HG03378 (cell line): ENCODE results near the gene FKBP15.
A peak's percentile ranks its signal among the peaks of the same experiment; 100 is the strongest.
"Not testable (repeated sequence)": the region's sequence is repeated elsewhere in the genome, so short reads cannot be mapped to it uniquely, and the experiment has no call there.

Experiments used
- ATAC-seq: cut with Tn5 transposase; IDR thresholded peaks from one replicate; pipeline ENCODE4 v1.9.1; 2021; ENCODE audit warnings: mild to moderate bottlenecking, moderate library complexity; ENCODE audit not compliant: unreplicated experiment

FKBP15 gene

GRCh38 chr9:113221003-113221799 is at the start of gene FKBP15, which contains the start of gene SLC31A1:
Gene FKBP15 (minus strand): TSS chr9:113221277. CDS start chr9:113221243, 34 bp downstream.
Gene SLC31A1 (plus strand): TSS chr9:113221544. CDS start chr9:113256149, 34,605 bp downstream.
- ATAC-seq: peak; percentile 69

GRCh38 chr9:113269871-113270270 is 48.8 kb upstream of the FKBP15 start:
- ATAC-seq: no peak

GRCh38 chr9:113269355-113269754 is 48.3 kb upstream of the FKBP15 start:
- no peak for ATAC-seq

GRCh38 chr9:113267911-113268566 is 47.0 kb upstream of the FKBP15 start:
- no peak for ATAC-seq

- ATAC-seq: no peak
These were observed 45.1 kb upstream of the FKBP15 start for GRCh38 chr9:113266174-113266573.

- no peak for ATAC-seq
These were observed 41.0 kb upstream of the FKBP15 start for GRCh38 chr9:113261917-113262671.

GRCh38 chr9:113258282-113258681 is 37.2 kb upstream of the FKBP15 start:
- ATAC-seq: no peak

- no peak for ATAC-seq
These were observed 36.8 kb upstream of the FKBP15 start for GRCh38 chr9:113257863-113258262.

GRCh38 chr9:113255438-113255837 is 34.4 kb upstream of the FKBP15 start:
- no peak for ATAC-seq

- no peak for ATAC-seq
These were observed 33.9 kb upstream of the FKBP15 start for GRCh38 chr9:113254991-113255390.

GRCh38 chr9:113250807-113251206 is 29.7 kb upstream of the FKBP15 start:
- ATAC-seq: no peak

- ATAC-seq: not testable (repeated sequence)
These were observed 28.6 kb upstream of the FKBP15 start for GRCh38 chr9:113249661-113250060.

GRCh38 chr9:113247640-113248039 is 26.6 kb upstream of the FKBP15 start:
- no peak for ATAC-seq

GRCh38 chr9:113246928-113247327 is 25.9 kb upstream of the FKBP15 start:
- no peak for ATAC-seq

GRCh38 chr9:113245894-113246293 is 24.8 kb upstream of the FKBP15 start:
- ATAC-seq: no peak

- no peak for ATAC-seq
These were observed 23.5 kb upstream of the FKBP15 start for GRCh38 chr9:113244556-113244955.

GRCh38 chr9:113241161-113241560 is 20.1 kb upstream of the FKBP15 start:
- no peak for ATAC-seq

GRCh38 chr9:113238859-113239232 is 17.8 kb upstream of the FKBP15 start:
- ATAC-seq: no peak

GRCh38 chr9:113238202-113238858 is 17.3 kb upstream of the FKBP15 start:
- ATAC-seq: no peak

GRCh38 chr9:113237026-113237425 is 15.9 kb upstream of the FKBP15 start:
- ATAC-seq: no peak

- ATAC-seq: not testable (repeated sequence)
These were observed 14.7 kb upstream of the FKBP15 start for GRCh38 chr9:113235701-113236255.
